Tibial nerve (tissue), 4 donors: ENCODE data around the gene DPYSL4. TPM values are rescaled to one million over a fixed set of nuclear protein-coding genes. Genes with fewer than 3 reads are reported as not detected.

ENCODE experiments used
- DNase-seq, 2 donors: peaks; one replicate each; pipeline ENCODE4 v3.0.0-alpha.2; 2019; ENCODE audit warnings: low spot score in 2 of 2
- H3K27ac ChIP-seq, 4 donors: fragments of 200-600 bp; sonication (generic) in 3 of 4; one replicate each; pipeline ENCODE4 v1.5.1; 2017 to 2019; ENCODE audit warnings: mild to moderate bottlenecking in 1 of 4
- H3K27me3 ChIP-seq, 2 donors: fragments of 200-600 bp; sonication (generic) in 1 of 2; one replicate each; pipeline versions ENCODE4 v1.5.1 to v1.6.0; 2017 to 2019
- H3K36me3 ChIP-seq, 3 donors: fragments of 200-600 bp; sonication (generic); one replicate each; pipeline ENCODE4 v1.5.1; 2018 to 2019
- H3K4me1 ChIP-seq, 4 donors: fragments of 200-600 bp; sonication (generic) in 3 of 4; one replicate each; pipeline ENCODE4 v1.5.1; 2017 to 2019
- H3K4me3 ChIP-seq, 4 donors: fragments of 200-600 bp; sonication (generic) in 3 of 4; one replicate each; pipeline ENCODE4 v1.5.1; 2017 to 2019; ENCODE audit warnings: mild to moderate bottlenecking in 1 of 4, moderate library complexity in 1 of 4
- H3K9me3 ChIP-seq, 4 donors: fragments of 200-600 bp; sonication (generic) in 3 of 4; one replicate each; pipeline ENCODE4 v1.5.1; 2017 to 2019
- CTCF ChIP-seq, 5 experiments: fragments of 200-600 bp in 3 of 5; fragments of 450-650 bp in 2 of 5; sonication (generic) in 3 of 5; IDR thresholded peaks; one replicate each; pipeline ENCODE4 v1.5.1; 2016 to 2019; ENCODE audit warnings: antibody characterized with exemption in 5 of 5, mild to moderate bottlenecking in 3 of 5, moderate library complexity in 2 of 5
- EP300 ChIP-seq, 2 donors: sonication (generic); formaldehyde crosslinking; IDR thresholded peaks; one replicate each; pipeline ENCODE4 v1.6.1; 2017; ENCODE audit warnings: antibody characterized with exemption in 2 of 2, mild to moderate bottlenecking in 1 of 2
- POLR2A ChIP-seq, 2 donors: fragments of 450-650 bp; IDR thresholded peaks; one replicate each; pipeline ENCODE4 v1.6.1; 2017; ENCODE audit warnings: antibody characterized with exemption in 2 of 2, mild to moderate bottlenecking in 2 of 2, moderate library complexity in 2 of 2
- WGBS, 2 donors: methylation state at CpG; one replicate each; pipeline ENCODE4 v1.1.5; 2018; 5-methylcytosine and 5-hydroxymethylcytosine counted together
- total RNA-seq, 4 donors: library from RNA; depleted of rRNA; stranded (reverse); fragments of >200 nt; gene quantifications; one replicate each; pipeline ENCODE4 v1.1.0, GENCODE V29; 2016

DPYSL4 gene
- total RNA-seq, 4 donors from 2014 or later = 0.21 to 3.1 (median 1.4) TPM

- Histone ChIP-seq H3K36me3 (no peaks in the 10 kb centered on the region), H3K27ac (no peak overlapping the region), H3K4me3 (no peak overlapping the region), H3K9me3 (no peaks in the 10 kb centered on the region), H3K4me1 (peaks cover 0 to 15% (median 2%) of the 10 kb centered on the region in 4 donors), H3K27me3 (peaks cover 0 to 28% of the 10 kb centered on the region in 2 donors)
- DNase-seq = no peak
- 32 to 42% methylated on average over 7 to 12 of the region's 12 CpGs for WGBS, 2 donors
- TF ChIP-seq CTCF (IDR thresholded peaks at IDR 0.05) (no peak), POLR2A (IDR thresholded peaks at IDR 0.05) (no peak), EP300 (IDR thresholded peaks at IDR 0.05) (no peak)
These were observed 24.7 kb upstream of the DPYSL4 start for GRCh38 chr10:132162021-132162531.

- H3K27ac ChIP-seq = no peak overlapping the region
- peaks cover 0 to 15% (median 2%) of the 10 kb centered on the region in 4 donors for H3K4me1 ChIP-seq
- no peak for TF ChIP-seq EP300 (IDR thresholded peaks at IDR 0.05)
- TF ChIP-seq POLR2A (IDR thresholded peaks at IDR 0.05) = no peak
- TF ChIP-seq CTCF (IDR thresholded peaks at IDR 0.05) = no peak
- no peak for DNase-seq
- H3K36me3 ChIP-seq = no peaks in the 10 kb centered on the region
- H3K4me3 ChIP-seq = no peak overlapping the region
- 54 to 56% methylated on average over 7 to 9 of the region's 10 CpGs for WGBS, 2 donors
- H3K27me3 ChIP-seq = peaks cover 0 to 28% of the 10 kb centered on the region in 2 donors
- H3K9me3 ChIP-seq = no peaks in the 10 kb centered on the region
These were observed 24.0 kb upstream of the DPYSL4 start for GRCh38 chr10:132162590-132163277.

- H3K36me3 ChIP-seq = peaks cover 0 to 4% (median 0%) of the 10 kb centered on the region in 3 donors
- no peak for DNase-seq
- H3K9me3 ChIP-seq = no peaks in the 10 kb centered on the region
- peaks cover 0 to 28% of the 10 kb centered on the region in 2 donors for H3K27me3 ChIP-seq
- H3K27ac ChIP-seq = no peak overlapping the region
- 45% methylated on average over 8 to 16 of the region's 16 CpGs for WGBS, 2 donors
- no peak for TF ChIP-seq CTCF (IDR thresholded peaks at IDR 0.05)
- no peak for TF ChIP-seq POLR2A (IDR thresholded peaks at IDR 0.05)
- no peak for TF ChIP-seq EP300 (IDR thresholded peaks at IDR 0.05)
- H3K4me3 ChIP-seq = no peak overlapping the region
- peaks cover 0 to 15% (median 2%) of the 10 kb centered on the region in 4 donors for H3K4me1 ChIP-seq
These were observed 23.4 kb upstream of the DPYSL4 start for GRCh38 chr10:132163278-132163765.

GRCh38 chr10:132163826-132164515 lies 22.8 kb upstream of the DPYSL4 start:
- Histone ChIP-seq H3K4me3 (no peak overlapping the region), H3K27me3 (peaks cover 0 to 28% of the 10 kb centered on the region in 2 donors), H3K27ac (no peak overlapping the region), H3K36me3 (peaks cover 0 to 10% (median 0%) of the 10 kb centered on the region in 3 donors), H3K4me1 (peaks cover 0 to 15% (median 2%) of the 10 kb centered on the region in 4 donors), H3K9me3 (no peaks in the 10 kb centered on the region)
- 78 to 79% methylated on average over 14 of the region's 17 CpGs for WGBS, 2 donors
- no peak for DNase-seq
- no peak for TF ChIP-seq POLR2A (IDR thresholded peaks at IDR 0.05)

- Histone ChIP-seq H3K9me3 (no peaks in the 10 kb centered on the region), H3K4me1 (peaks cover 0 to 15% (median 2%) of the 10 kb centered on the region in 4 donors), H3K4me3 (no peak overlapping the region), H3K27ac (no peak overlapping the region), H3K36me3 (peaks cover 0 to 19% (median 0%) of the 10 kb centered on the region in 3 donors), H3K27me3 (peaks cover 0 to 28% of the 10 kb centered on the region in 2 donors)
- no peak for DNase-seq
- WGBS, 2 donors = 53% methylated on average over 18 to 19 of the region's 20 CpGs
- no peak for TF ChIP-seq POLR2A (IDR thresholded peaks at IDR 0.05)
- TF ChIP-seq CTCF (IDR thresholded peaks at IDR 0.05) = no peak
- no peak for TF ChIP-seq EP300 (IDR thresholded peaks at IDR 0.05)
These were observed 21.9 kb upstream of the DPYSL4 start for GRCh38 chr10:132164761-132165278.
